K562 (cell line): ENCODE data around the gene CLIC1. TPM values are rescaled to one million over a fixed set of nuclear protein-coding genes. Genes with fewer than 3 reads are reported as not detected.

Experiments used
- ATF3 ChIP-seq, 2 experiments: fragments of 450-650 bp in 1 of 2; sonication (generic) in 1 of 2; formaldehyde crosslinking in 1 of 2; IDR thresholded peaks in 1 of 2; conservative IDR thresholded peaks in 1 of 2; 2 replicates each; pipeline versions ENCODE4 v1.6.1 to v1.8.1; 2016 to 2023; ENCODE audit warnings: mild to moderate bottlenecking in 2 of 2, moderate library complexity in 2 of 2, inconsistent platforms in 1 of 2, missing genetic modification reagents in 1 of 2
- CHD4 ChIP-seq: fragments of 200-600 bp; sonication (generic); IDR thresholded peaks from 3 replicates; pipeline ENCODE4 v1.6.1; 2012; ENCODE audit warnings: low read depth, mild to moderate bottlenecking, mixed read lengths, low read length, inconsistent platforms; ENCODE audit not compliant: insufficient read depth, insufficient replicate concordance, poor library complexity, severe bottlenecking
- EHMT2 ChIP-seq: fragments of 450-650 bp; IDR thresholded peaks from 2 replicates; pipeline ENCODE4 v1.6.1; 2018; ENCODE audit warnings: antibody characterized with exemption
- GABPB1 ChIP-seq: sonication (generic); formaldehyde crosslinking; IDR thresholded peaks from 2 replicates; pipeline ENCODE4 v1.8.0; 2022; ENCODE audit warnings: mild to moderate bottlenecking, missing genetic modification reagents
- HNRNPH1 ChIP-seq: fragments of 200-400 bp; formaldehyde crosslinking; optimal IDR thresholded peaks from 2 replicates; pipeline ENCODE3; 2017; ENCODE audit warnings: low read depth, mild to moderate bottlenecking, low read length, moderate library complexity
- L3MBTL2 ChIP-seq: fragments of 450-650 bp; IDR thresholded peaks from 2 replicates; pipeline ENCODE4 v1.6.1; 2016; ENCODE audit warnings: mild to moderate bottlenecking, moderate library complexity
- MIER1 ChIP-seq: fragments of 450-650 bp; IDR thresholded peaks from 2 replicates; pipeline ENCODE4 v1.6.1; 2016; ENCODE audit warnings: antibody characterized with exemption, mild to moderate bottlenecking, low read depth
- NCOA6 ChIP-seq: fragments of 450-650 bp; IDR thresholded peaks from 2 replicates; pipeline ENCODE4 v1.6.1; 2017; ENCODE audit warnings: mild to moderate bottlenecking
- POU5F1 ChIP-seq: fragments of 150-350 bp; IDR thresholded peaks from 2 replicates; pipeline ENCODE4 v1.6.1; 2014; ENCODE audit warnings: borderline replicate concordance, low read length, low read depth, mild to moderate bottlenecking; ENCODE audit not compliant: partially characterized antibody
- SREBF1 ChIP-seq: fragments of 150-350 bp; IDR thresholded peaks from 2 replicates; pipeline ENCODE4 v1.6.1; 2014; ENCODE audit warnings: antibody characterized with exemption, low read depth, low read length, borderline replicate concordance
- TRIM25 ChIP-seq: fragments of 450-650 bp; IDR thresholded peaks from 2 replicates; pipeline ENCODE4 v1.7.0; 2016; ENCODE audit warnings: borderline replicate concordance
- VEZF1 ChIP-seq: fragments of 200-800 bp; sonication (Bioruptor generic); IDR thresholded peaks from 2 replicates; pipeline ENCODE4 v1.6.1; 2017; ENCODE audit warnings: missing genetic modification characterization, missing compliant biosample characterization
- ZBTB33 ChIP-seq: sonication (generic); formaldehyde crosslinking; IDR thresholded peaks from 2 replicates; pipeline ENCODE4 v1.8.1; 2023; ENCODE audit warnings: mild to moderate bottlenecking, missing genetic modification reagents
- ZBTB9 ChIP-seq: fragments of 450-650 bp; formaldehyde crosslinking; IDR thresholded peaks from 2 replicates; pipeline ENCODE4 v1.4.0; 2020; ENCODE audit warnings: mild to moderate bottlenecking, moderate library complexity
- ZNF3 ChIP-seq: fragments of 250-450 bp; sonication (Bioruptor Pico); IDR thresholded peaks from 2 replicates; pipeline ENCODE4 v1.5.0; 2021; ENCODE audit warnings: mild to moderate bottlenecking, moderate library complexity
- ZNF316 ChIP-seq: fragments of 450-650 bp; IDR thresholded peaks from 2 replicates; pipeline ENCODE4 v1.6.1; 2016
- ZNF586 ChIP-seq: fragments of 450-650 bp; formaldehyde crosslinking; conservative IDR thresholded peaks from 2 replicates; pipeline ENCODE4 v1.4.0; 2020; ENCODE audit warnings: mild to moderate bottlenecking, moderate library complexity
- ZNF76 ChIP-seq: fragments of 250-450 bp; sonication (Bioruptor Pico); IDR thresholded peaks from 2 replicates; pipeline ENCODE4 v1.4.0; 2020; ENCODE audit warnings: mild to moderate bottlenecking, moderate library complexity, borderline replicate concordance
- ZSCAN32 ChIP-seq: fragments of 450-650 bp; formaldehyde crosslinking; IDR thresholded peaks from 2 replicates; pipeline ENCODE4 v1.4.0; 2020; ENCODE audit warnings: mild to moderate bottlenecking, moderate library complexity
- polyA plus RNA-seq, 8 experiments: library from polyadenylated mRNA; depleted of rRNA in 4 of 8; stranded (reverse) in 5 of 8; unstranded in 3 of 8; fragments of >200 nt; fragmentation: Nextera tagmentation in 2 of 8; fragmentation: Illumina TruSeq in 1 of 8; extraction: Ambion mirVana in 2 of 8; extraction: Trizol in 1 of 8; gene quantifications; 2 replicates each; pipeline versions ENCODE4 v1.2.1 to v1.2.3, GENCODE V29; 2011 to 2014; ENCODE audit warnings: inconsistent platforms in 1 of 8, missing spikeins in 1 of 8
- total RNA-seq, 7 experiments: library from RNA; depleted of rRNA in 6 of 7; stranded (reverse); fragments of >200 nt in 6 of 7; fragmentation: Illumina TruSeq in 2 of 7; extraction: Trizol in 2 of 7; gene quantifications; 2 replicates each; pipeline versions ENCODE4 v1.2.1 to v1.2.3, GENCODE V29; 2011 to 2021; ENCODE audit warnings: low replicate concordance in 1 of 7

The CLIC1 gene
- total and polyA plus RNA-seq, 9 of the 15 experiments (the other 6 are each of a cell fraction or from before 2014, with no cell fraction given): 1,267 to 2,419 (median 1,808) TPM

- 0 out of 2 replicates have a peak, but pooled peaks have one; percentile 25 for TF ChIP-seq ZSCAN32 (CRISPR knock-in tag)
- TF ChIP-seq TRIM25: no peak
- no peak for TF ChIP-seq NCOA6
- TF ChIP-seq ATF3 (IDR thresholded peaks at IDR 0.05): no peak
- TF ChIP-seq ATF3 (CRISPR knock-in tag; conservative IDR thresholded peaks at IDR 0.05): 0 out of 2 replicates have a peak, but pooled peaks have one; percentile 18
- no peak for TF ChIP-seq SREBF1
- TF ChIP-seq CHD4: peak; percentile 90
- TF ChIP-seq POU5F1: no peak
- no peak for TF ChIP-seq HNRNPH1
- TF ChIP-seq ZBTB33: no peak
- no peak for TF ChIP-seq L3MBTL2
- TF ChIP-seq ZNF586 (CRISPR knock-in tag): no peak
- no peak for TF ChIP-seq ZNF316
- no peak for TF ChIP-seq ZNF3 (CRISPR knock-in tag)
- TF ChIP-seq VEZF1 (CRISPR knock-in tag): no peak
- TF ChIP-seq MIER1: no peak
- TF ChIP-seq EHMT2: no peak
- no peak for TF ChIP-seq GABPB1 (CRISPR knock-in tag)
- TF ChIP-seq ZNF76 (CRISPR knock-in tag): 0 out of 2 replicates have a peak, but pooled peaks have one; percentile 39
- TF ChIP-seq ZBTB9 (CRISPR knock-in tag): no peak
Observed at GRCh38 chr6:31736768-31737314, 511 bp upstream of the CLIC1 start (continued).
